ENCODE measurements around the gene GM2A. TPM values are rescaled to one million over a fixed set of nuclear protein-coding genes. Genes with fewer than 3 reads are reported as not detected.

GM2A gene
- total RNA-seq, 4 donors from 2014 or later: 28.3 to 32.0 (median 30.1) TPM

DNA sequence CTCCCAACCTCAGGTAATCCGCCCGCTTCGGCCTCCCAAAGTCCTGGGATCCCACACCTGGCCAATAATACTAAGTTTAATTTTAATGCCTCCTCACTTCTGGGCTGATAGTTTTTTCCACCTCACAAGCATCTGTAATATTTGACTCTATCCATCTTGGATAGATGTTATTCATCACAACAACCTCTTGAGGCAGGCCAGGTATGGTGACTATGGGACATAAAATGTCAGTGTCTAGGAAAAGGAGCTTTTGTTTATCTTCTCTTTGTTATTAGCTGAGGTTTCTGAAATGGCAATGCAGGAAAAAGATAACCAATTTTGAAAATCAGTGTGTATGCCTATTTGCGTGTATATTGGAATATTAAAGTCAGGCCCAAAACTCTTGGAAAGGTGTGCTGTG is 27.9 kb upstream of the GM2A start:
- H3K27me3 ChIP-seq: no peaks in the 10 kb centered on the region
- intact Hi-C loops (cut with DNase I): no loop called here
- no peak for DNase-seq (ENCODE audit: extremely low spot score)
- no peaks in the 10 kb centered on the region for H3K36me3 ChIP-seq
- no peak overlapping the region for H3K4me3 ChIP-seq
- H3K27ac ChIP-seq (replicated peaks in 1 of 4): peak overlapping the region; percentile 91 to 97 (median 96)
- 96% methylated on average over 4 of the region's 4 CpGs for WGBS
- H3K4me1 ChIP-seq: peaks cover 38 to 42% (median 39%) of the 10 kb centered on the region in 4 donors
- TF ChIP-seq POLR2A (IDR thresholded peaks at IDR 0.05; ENCODE audit: low read depth) (no peak), EP300 (IDR thresholded peaks at IDR 0.05) (no peak), POLR2AphosphoS5 (IDR thresholded peaks at IDR 0.05) (no peak)
- TF ChIP-seq, protein P1, sequence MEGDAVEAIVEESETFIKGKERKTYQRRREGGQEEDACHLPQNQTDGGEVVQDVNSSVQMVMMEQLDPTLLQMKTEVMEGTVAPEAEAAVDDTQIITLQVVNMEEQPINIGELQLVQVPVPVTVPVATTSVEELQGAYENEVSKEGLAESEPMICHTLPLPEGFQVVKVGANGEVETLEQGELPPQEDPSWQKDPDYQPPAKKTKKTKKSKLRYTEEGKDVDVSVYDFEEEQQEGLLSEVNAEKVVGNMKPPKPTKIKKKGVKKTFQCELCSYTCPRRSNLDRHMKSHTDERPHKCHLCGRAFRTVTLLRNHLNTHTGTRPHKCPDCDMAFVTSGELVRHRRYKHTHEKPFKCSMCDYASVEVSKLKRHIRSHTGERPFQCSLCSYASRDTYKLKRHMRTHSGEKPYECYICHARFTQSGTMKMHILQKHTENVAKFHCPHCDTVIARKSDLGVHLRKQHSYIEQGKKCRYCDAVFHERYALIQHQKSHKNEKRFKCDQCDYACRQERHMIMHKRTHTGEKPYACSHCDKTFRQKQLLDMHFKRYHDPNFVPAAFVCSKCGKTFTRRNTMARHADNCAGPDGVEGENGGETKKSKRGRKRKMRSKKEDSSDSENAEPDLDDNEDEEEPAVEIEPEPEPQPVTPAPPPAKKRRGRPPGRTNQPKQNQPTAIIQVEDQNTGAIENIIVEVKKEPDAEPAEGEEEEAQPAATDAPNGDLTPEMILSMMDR (IDR thresholded peaks at IDR 0.05): no peak
- H3K9me3 ChIP-seq: no peaks in the 10 kb centered on the region

GRCh38 chr5:151225475-151225874 is 27.5 kb upstream of the GM2A start:
- Histone ChIP-seq H3K9me3 (no peaks in the 10 kb centered on the region), H3K4me1 (peaks cover 34 to 38% (median 35%) of the 10 kb centered on the region in 4 donors), H3K27ac (replicated peaks in 1 of 4) (peak overlapping the region in 1 of 4 donors; percentile 91), H3K27me3 (no peaks in the 10 kb centered on the region), H3K36me3 (no peaks in the 10 kb centered on the region), H3K4me3 (no peak overlapping the region)
- TF ChIP-seq, protein P1 (IDR thresholded peaks at IDR 0.05): no peak
- TF ChIP-seq EP300 (IDR thresholded peaks at IDR 0.05): no peak
- no peak for TF ChIP-seq POLR2AphosphoS5 (IDR thresholded peaks at IDR 0.05)
- no peak for TF ChIP-seq POLR2A (IDR thresholded peaks at IDR 0.05; ENCODE audit: low read depth)
- intact Hi-C loops (cut with DNase I): no loop called here
- no peak for DNase-seq (ENCODE audit: extremely low spot score)
- 72% methylated on average over 5 of the region's 5 CpGs for WGBS

DNA sequence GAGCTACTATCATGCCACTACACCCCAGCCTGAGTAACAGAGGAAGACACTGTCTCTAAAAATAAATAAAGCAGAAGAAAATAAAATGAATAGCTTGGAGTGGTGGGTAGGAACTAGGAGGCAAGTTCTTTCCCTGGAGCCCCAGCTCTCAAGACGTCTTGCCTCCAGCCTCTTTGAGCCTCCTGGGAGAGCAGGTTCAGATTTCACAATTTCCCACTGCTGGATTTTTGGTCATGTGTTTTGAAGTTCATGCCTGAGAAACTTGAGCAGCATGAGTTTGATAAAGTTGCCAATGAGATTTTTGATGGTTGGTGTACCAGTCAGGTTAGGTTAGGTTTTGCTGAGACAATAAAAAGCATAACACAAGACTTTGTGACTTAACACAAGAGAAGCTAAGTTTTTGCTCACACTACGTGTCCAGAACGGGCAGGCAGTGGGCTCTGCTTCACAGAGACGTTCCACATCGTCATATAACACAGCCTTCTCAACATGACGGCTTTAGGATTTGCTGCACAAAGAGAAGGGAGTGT is 25.0 kb upstream of the GM2A start:
- DNase-seq (ENCODE audit: extremely low spot score): no peak
- Histone ChIP-seq H3K27me3 (no peaks in the 10 kb centered on the region), H3K4me3 (no peak overlapping the region), H3K27ac (replicated peaks in 1 of 4) (no peak overlapping the region), H3K4me1 (peaks cover 9 to 13% (median 10%) of the 10 kb centered on the region in 4 donors), H3K36me3 (no peaks in the 10 kb centered on the region), H3K9me3 (no peaks in the 10 kb centered on the region)
- WGBS: 63% methylated on average over 6 of the region's 6 CpGs
- intact Hi-C loops (cut with DNase I): no loop called here
- TF ChIP-seq POLR2A (IDR thresholded peaks at IDR 0.05; ENCODE audit: low read depth): no peak
- TF ChIP-seq, protein P1 (IDR thresholded peaks at IDR 0.05): no peak
- no peak for TF ChIP-seq POLR2AphosphoS5 (IDR thresholded peaks at IDR 0.05)
- no peak for TF ChIP-seq EP300 (IDR thresholded peaks at IDR 0.05)

GRCh38 chr5:151228986-151229385 is 24.0 kb upstream of the GM2A start:
- DNase-seq (ENCODE audit: extremely low spot score): no peak
- Histone ChIP-seq H3K27me3 (no peaks in the 10 kb centered on the region), H3K27ac (replicated peaks in 1 of 4) (no peak overlapping the region), H3K4me1 (peaks cover 11 to 15% (median 12%) of the 10 kb centered on the region in 4 donors), H3K36me3 (no peaks in the 10 kb centered on the region), H3K9me3 (no peaks in the 10 kb centered on the region), H3K4me3 (no peak overlapping the region)
- TF ChIP-seq, protein P1 (IDR thresholded peaks at IDR 0.05): no peak
- TF ChIP-seq EP300 (IDR thresholded peaks at IDR 0.05) (no peak), POLR2A (IDR thresholded peaks at IDR 0.05; ENCODE audit: low read depth) (no peak), POLR2AphosphoS5 (IDR thresholded peaks at IDR 0.05) (no peak)
- intact Hi-C loops (cut with DNase I): no loop called here
- 83% methylated on average over 2 of the region's 2 CpGs for WGBS

Data from esophagus muscularis mucosa (tissue), 4 donors.